GM12874 (cell line): Measurements from ENCODE around the gene CYTH4.

ENCODE experiments used
- TF ChIP-seq, protein P1 (sequence below): IDR thresholded peaks from 2 replicates; pipeline ENCODE4 v1.5.1; 2011; ENCODE audit warnings: low read depth, mild to moderate bottlenecking, control low read depth, low read length, moderate library complexity; ENCODE audit not compliant: insufficient read depth

CYTH4 gene

DNA sequence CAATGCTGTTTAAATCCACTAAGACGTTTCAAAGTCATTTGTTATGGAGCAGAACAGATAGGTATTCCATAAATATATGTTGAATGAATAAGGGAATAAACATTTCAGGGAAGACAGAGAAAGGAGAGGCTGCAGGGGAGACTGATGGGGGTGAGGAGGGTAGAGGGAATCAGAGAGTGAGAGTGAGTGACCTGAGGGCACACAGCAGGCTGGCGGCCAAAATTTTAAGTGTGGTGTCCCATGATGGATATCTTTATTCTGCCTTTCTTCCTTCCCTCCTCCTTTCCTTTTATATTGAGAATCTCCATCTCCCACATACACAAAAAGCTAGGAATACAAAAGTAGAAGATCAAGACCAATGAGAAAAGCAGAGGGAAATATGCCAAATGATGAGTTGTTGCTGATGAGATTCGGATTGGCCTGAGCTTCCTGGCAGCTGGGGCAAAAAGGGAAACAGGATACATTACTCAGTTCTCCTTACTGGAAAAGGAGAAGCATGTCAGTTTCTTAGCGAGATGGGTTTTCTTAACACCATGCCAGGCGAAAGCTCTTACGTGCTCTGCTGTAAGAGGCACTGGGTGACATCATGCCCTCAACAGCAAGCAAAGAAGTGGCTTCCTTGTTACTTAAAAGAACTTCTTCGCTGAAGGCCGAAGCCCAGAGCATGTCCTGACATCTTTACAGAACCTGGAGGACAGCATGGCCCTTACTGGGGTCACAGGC is 11.2 kb upstream of the CYTH4 start:
- TF ChIP-seq, protein P1, sequence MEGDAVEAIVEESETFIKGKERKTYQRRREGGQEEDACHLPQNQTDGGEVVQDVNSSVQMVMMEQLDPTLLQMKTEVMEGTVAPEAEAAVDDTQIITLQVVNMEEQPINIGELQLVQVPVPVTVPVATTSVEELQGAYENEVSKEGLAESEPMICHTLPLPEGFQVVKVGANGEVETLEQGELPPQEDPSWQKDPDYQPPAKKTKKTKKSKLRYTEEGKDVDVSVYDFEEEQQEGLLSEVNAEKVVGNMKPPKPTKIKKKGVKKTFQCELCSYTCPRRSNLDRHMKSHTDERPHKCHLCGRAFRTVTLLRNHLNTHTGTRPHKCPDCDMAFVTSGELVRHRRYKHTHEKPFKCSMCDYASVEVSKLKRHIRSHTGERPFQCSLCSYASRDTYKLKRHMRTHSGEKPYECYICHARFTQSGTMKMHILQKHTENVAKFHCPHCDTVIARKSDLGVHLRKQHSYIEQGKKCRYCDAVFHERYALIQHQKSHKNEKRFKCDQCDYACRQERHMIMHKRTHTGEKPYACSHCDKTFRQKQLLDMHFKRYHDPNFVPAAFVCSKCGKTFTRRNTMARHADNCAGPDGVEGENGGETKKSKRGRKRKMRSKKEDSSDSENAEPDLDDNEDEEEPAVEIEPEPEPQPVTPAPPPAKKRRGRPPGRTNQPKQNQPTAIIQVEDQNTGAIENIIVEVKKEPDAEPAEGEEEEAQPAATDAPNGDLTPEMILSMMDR = no peak

DNA sequence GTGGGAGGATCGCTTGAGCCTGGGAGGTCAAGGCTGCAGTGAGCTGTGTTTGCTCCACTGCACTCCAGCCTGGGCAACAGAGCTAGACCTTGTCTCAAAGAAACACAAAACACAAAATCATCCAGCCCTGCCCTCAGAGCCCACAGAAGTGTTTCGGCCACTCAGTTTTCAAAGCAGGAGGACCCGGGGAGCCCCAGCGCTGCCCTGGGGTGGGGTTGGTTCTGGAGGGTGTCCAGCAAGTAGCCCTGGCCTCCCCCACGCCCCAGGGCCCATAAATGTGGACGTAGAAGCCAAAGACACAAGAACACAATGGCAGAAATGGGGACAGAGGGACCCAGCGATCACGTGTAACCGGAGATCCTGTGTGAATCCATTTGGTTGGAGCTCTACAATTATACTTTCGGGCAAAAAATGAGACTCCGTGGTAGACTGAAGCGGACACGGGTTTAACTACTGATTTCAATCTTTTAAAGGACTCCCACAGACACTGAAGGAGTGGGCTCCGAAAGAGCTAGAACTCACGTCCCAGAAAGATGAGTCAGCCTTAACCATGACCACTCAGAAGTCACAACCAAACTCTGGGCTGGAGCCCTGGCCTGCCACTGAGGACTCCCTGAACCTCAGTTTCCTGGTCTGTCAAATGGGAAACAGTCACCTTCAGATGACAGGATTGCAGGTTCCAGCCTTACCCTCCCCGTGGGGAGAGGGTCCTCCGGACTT is 9.0 kb upstream of the CYTH4 start:
- TF ChIP-seq, protein P1 = no peak

DNA sequence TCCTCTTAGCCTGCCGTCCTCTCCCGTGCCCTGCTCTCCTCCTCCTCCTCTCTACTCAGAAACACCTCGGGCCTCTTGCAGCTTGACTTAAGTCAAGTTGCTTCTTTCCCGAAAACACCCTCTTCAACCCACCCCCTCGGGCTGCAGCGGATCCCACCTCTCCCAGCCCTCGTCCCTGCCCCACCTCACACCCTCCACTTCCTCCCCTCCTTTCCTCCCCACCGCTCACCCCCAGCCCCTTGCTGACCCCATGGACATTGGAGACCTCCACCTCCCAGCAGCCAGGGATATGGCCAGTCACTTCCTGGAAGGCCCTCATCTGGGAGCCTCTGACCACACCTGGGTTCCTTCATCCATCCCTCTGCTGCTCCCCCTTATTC is 8.5 kb upstream of the CYTH4 start:
- TF ChIP-seq, protein P1 = no peak

DNA sequence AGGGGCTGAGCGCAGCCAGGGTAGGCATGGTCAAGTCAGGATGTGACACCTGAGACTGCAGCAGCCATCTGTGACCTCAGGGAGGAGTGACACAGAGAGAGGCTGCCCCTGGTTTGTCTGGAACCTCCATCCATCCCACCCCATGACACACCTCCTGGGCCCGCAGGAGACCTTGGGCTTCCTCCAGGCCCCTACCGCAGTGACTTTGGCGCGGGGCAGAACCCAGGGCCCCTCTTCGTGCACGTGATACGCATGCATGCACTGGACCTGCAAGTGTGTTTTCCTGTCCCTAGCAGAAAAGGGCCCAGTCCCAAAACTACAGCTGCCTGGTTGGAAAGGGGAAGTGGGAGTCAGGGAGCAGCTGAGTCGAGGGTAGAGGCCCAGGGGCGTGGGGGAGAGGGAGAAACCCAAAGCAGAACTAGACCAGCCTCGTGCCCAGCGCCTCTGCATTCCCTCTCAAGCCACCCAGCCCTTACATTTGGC is 7.9 kb upstream of the CYTH4 start:
- TF ChIP-seq, protein P1 = no peak

DNA sequence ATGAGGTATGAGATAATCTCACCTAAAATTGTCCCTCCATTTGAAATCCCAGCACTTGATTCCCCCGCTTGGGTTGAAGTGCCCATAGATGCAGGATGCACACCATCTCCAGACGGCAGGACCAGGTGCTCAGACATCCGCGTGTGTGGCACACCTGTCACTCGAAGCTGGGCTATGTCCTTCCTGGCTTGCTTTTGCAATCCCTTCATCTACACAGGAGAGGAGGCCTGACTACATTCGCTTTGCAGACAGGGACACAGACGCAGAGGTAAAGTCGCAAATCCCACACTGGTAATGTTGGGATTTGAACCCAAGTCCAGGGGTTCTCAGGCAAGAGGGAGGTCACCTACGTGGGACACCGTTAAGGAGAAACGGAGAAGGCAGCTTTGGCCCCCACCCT is 7.2 kb upstream of the CYTH4 start:
- TF ChIP-seq, protein P1 = no peak

DNA sequence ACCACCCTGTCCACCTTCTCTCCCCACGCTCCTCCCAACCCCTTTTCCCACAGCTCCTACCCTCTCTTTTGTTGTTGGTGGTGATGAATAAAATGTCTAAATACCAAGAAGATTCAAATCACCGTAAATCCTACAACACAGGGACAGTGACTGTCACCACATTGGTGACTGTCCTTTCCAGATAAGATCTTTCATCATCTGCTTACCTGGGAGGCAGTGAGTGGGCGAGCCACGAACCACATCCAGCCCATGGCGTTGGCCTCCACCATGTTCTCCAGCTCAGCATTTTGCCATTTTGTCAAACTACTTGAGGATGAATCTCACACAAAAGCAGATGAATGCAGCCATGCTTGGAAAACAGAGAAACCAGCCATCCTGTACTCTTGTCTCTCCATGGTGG is 6.7 kb upstream of the CYTH4 start:
- TF ChIP-seq, protein P1 = no peak

DNA sequence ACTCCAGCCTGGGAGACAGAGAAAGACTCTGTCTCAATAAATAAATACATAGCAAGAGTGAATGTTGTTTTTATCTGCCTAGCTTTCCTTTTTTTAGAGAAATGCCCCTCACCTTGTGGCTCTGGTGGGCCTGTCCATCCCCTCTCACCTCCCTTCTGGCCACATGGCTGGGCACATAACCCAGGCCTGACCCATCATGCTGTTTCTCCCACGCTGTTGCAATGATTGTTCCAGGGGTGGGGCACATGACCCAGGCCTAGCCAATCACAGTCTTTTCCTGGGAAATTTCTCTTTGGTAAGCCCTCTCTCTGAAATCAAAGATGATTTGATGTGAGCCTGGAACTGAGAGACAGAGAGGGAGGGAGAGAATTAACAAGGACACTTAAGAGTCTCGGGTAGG is 5.5 kb upstream of the CYTH4 start:
- TF ChIP-seq, protein P1 = no peak
